ENCODE data around the gene MRGPRD. TPM values are rescaled to one million over a fixed set of nuclear protein-coding genes. Genes with fewer than 3 reads are reported as not detected.
A peak's percentile ranks its signal among the peaks of the same experiment; 100 is the strongest.

MRGPRD gene
- total RNA-seq, 1 donor from 2014 or later, result not detected

DNA sequence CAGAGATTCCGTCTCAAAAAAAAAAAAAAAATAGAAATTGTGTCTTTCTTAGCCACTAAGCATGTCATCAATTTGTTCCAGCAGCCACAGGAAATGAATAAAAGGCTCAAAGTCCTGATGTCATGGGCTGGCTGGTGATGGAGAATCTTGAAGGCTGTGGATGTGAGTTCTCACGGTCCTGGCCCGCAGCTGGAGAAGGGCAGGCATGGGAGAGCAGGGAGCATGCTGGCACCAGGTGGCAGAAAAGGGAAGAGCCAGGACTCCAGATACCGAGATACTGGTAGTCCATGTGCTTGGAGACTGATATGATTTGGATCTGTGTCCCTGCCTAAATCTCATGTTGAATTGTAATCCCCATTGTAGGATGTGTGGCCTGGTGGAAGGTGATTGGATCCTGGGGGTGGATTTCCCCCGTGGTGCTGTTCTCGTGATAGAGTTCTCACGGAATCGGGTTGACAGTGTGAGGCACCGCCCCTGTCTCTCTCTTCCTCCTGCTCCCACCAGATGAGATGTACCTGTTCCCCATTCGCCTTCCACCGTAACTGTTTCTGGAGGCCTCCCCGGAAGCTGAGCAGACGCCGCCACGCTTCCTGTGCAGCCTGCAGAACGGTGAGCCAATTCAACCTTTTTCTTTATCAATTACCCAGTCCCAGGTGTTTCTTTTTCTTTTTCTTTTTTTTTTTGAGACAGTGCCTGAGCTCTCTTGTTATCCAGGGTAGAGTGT, 18.1 kb downstream of the MRGPRD start:
- Histone ChIP-seq H3K9ac (ENCODE audit: low read depth in 1 of 3, low read length in 3 of 3) (no peak overlapping the region), H3K36me3 (ENCODE audit: control insufficient read depth in 3 of 3, insufficient read depth in 3 of 3, low read length in 3 of 3) (no peaks in the 10 kb centered on the region), H3K27me3 (ENCODE audit: control insufficient read depth in 3 of 3, insufficient read depth in 3 of 3, low read length in 3 of 3) (peaks cover 15 to 26% (median 19%) of the 10 kb centered on the region in 3 donors), H3K27ac (ENCODE audit: low read depth, low read length) (no peak overlapping the region), H3K4me1 (ENCODE audit: control insufficient read depth in 3 of 3, insufficient read depth in 3 of 3, low read length in 3 of 3) (no peaks in the 10 kb centered on the region), H3K4me3 (ENCODE audit: low read length in 3 of 3) (no peak overlapping the region), H3K9me3 (ENCODE audit: control insufficient read depth in 3 of 3, low read length in 3 of 3) (peaks cover 0 to 3% (median 2%) of the 10 kb centered on the region in 3 donors)

DNA sequence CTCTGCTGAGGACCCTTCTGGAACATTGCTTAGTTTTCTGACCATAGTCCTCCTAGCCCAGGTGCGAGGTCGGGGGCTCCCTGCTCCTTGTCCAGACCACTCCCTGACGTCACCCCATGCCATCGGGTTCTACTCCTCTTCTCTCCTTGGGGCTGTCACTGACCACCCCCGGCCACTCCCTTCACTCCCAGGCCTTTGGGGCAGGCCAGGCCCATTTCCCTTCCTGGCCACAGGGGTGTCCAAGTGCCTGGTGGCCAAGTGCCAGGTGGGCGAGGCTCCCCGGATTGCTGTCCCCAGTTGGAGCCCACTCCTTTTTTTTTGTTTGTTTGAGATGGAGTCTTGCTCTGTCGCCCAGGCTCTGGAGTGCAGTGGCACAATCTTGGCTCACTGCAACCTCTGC, 19.5 kb downstream of the MRGPRD start:
- Histone ChIP-seq H3K36me3 (ENCODE audit: control insufficient read depth in 3 of 3, insufficient read depth in 3 of 3, low read length in 3 of 3) (no peaks in the 10 kb centered on the region), H3K4me3 (ENCODE audit: low read length in 3 of 3) (no peak overlapping the region), H3K9ac (ENCODE audit: low read depth in 1 of 3, low read length in 3 of 3) (no peak overlapping the region), H3K27ac (ENCODE audit: low read depth, low read length) (no peak overlapping the region), H3K27me3 (ENCODE audit: control insufficient read depth in 3 of 3, insufficient read depth in 3 of 3, low read length in 3 of 3) (peaks cover 13 to 28% (median 19%) of the 10 kb centered on the region in 3 donors), H3K4me1 (ENCODE audit: control insufficient read depth in 3 of 3, insufficient read depth in 3 of 3, low read length in 3 of 3) (no peaks in the 10 kb centered on the region), H3K9me3 (ENCODE audit: control insufficient read depth in 3 of 3, low read length in 3 of 3) (peaks cover 0 to 3% (median 2%) of the 10 kb centered on the region in 3 donors)

DNA sequence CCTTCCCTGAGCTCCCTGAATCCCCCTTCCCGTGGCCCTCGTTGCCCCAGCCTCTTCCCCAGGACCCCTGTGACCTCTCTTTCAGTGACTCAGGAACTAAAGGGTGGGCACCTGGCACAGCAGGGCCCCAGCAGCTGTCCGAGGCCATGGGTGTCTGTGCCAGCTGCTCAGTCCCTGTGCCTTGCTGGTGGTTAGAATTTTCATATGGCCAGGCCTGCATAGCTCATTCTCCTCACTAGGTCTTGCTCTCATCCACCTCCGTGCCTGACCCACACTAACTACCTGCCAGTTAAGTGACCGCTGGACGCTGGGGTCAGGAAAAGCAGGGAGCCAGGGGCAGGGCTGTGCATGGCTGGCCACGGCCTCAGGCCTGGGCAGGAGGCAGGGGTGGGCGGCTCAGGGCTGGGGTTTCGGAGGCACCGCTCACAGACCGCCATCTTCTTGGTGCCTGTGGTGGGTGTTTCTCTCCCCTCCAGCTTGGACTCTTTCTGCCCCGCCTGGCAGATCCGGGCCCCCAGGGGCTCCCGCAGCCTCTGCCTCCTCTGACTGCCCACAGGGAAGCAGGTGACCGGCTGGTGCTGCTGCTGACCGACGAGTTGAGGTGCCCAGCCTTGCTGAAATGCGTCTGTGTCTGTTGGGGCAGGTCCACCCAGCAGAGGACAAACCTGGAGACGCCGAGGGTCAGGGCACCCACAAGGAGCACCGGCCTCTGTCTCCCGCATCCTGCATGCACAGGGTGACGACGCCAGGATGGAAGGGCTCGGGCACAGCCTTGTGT, 20.3 kb downstream of the MRGPRD start:
- Histone ChIP-seq H3K27me3 (ENCODE audit: control insufficient read depth in 3 of 3, insufficient read depth in 3 of 3, low read length in 3 of 3) (peaks cover 6 to 23% (median 16%) of the 10 kb centered on the region in 3 donors), H3K4me3 (ENCODE audit: low read length in 3 of 3) (no peak overlapping the region), H3K27ac (ENCODE audit: low read depth, low read length) (no peak overlapping the region)

DNA sequence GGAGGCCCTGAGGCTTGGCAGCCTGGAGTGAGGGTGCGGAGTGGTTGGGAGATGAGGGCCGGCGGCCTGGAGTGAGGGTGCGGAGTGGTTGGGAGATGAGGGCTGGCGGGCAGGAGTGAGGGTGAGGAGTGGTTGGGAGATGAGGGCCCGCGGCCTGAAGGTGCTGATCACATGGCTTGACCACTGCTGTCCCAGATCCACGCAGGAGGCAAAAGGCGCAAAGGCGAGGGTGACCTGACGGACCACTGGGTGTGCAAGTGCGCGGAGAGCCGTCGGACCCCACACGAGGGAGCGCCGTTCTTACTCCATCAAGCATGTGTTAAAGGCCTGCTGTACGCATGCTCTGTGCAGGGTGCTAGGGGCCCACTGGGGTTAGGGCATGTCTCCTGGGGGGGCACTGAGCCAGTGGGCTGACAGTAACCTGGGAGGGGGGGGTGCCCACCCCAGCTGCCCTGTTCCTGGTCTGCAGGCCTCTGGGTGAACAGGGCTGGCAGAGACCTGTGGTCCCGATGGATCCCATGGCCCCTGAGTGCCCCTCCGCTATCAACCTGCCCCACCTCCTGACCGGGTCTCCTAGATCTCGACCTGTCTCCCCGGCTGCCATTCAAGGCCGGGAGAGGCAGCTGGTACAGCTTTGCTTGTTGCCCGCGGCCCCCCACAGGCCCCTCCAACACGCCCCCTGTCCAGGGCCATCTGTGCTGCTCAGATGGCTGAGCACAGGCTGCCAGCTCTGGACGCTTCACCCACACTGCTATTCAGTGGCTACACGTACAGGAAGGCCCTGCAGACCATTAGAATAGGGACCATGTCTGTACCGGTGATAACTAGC, 21.1 kb downstream of the MRGPRD start:
- Histone ChIP-seq H3K9ac (ENCODE audit: low read depth in 1 of 3, low read length in 3 of 3) (no peak overlapping the region), H3K4me3 (ENCODE audit: low read length in 3 of 3) (no peak overlapping the region), H3K4me1 (ENCODE audit: control insufficient read depth in 3 of 3, insufficient read depth in 3 of 3, low read length in 3 of 3) (peaks cover 0 to 8% (median 3%) of the 10 kb centered on the region in 3 donors), H3K9me3 (ENCODE audit: control insufficient read depth in 3 of 3, low read length in 3 of 3) (peaks cover 0 to 3% (median 2%) of the 10 kb centered on the region in 3 donors), H3K27ac (ENCODE audit: low read depth, low read length) (no peak overlapping the region), H3K36me3 (ENCODE audit: control insufficient read depth in 3 of 3, insufficient read depth in 3 of 3, low read length in 3 of 3) (no peaks in the 10 kb centered on the region), H3K27me3 (ENCODE audit: control insufficient read depth in 3 of 3, insufficient read depth in 3 of 3, low read length in 3 of 3) (peaks cover 6 to 23% (median 16%) of the 10 kb centered on the region in 3 donors)

More for the DNA sequence above, 20.3 kb downstream of the MRGPRD start:
- Histone ChIP-seq H3K9me3 (ENCODE audit: control insufficient read depth in 3 of 3, low read length in 3 of 3) (peaks cover 0 to 3% (median 2%) of the 10 kb centered on the region in 3 donors), H3K36me3 (ENCODE audit: control insufficient read depth in 3 of 3, insufficient read depth in 3 of 3, low read length in 3 of 3) (no peaks in the 10 kb centered on the region), H3K9ac (ENCODE audit: low read depth in 1 of 3, low read length in 3 of 3) (no peak overlapping the region), H3K4me1 (ENCODE audit: control insufficient read depth in 3 of 3, insufficient read depth in 3 of 3, low read length in 3 of 3) (peaks cover 0 to 2% (median 0%) of the 10 kb centered on the region in 3 donors)

DNA sequence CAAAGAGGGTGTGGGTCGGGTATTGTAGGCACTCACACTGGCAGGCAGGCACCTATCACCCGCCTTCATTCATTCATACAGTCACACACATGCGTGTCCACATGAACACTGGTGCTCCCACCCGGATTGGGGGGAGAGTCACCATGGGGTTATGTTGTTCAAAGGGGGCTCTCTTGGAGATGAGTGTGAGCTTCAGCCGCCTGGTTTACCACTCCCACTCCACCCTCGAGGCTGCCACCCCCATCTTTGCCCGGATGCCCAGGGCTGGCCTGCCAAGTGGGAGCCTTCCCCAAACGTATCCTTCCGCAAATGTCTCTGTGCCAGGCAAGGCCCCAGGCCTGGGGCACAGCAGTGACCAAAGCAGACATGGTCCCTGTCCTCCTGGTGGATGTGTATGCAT, 22.6 kb downstream of the MRGPRD start:
- H3K9me3 ChIP-seq (ENCODE audit: control insufficient read depth in 3 of 3, low read length in 3 of 3), result no peaks in the 10 kb centered on the region
- no peaks in the 10 kb centered on the region for H3K36me3 ChIP-seq (ENCODE audit: control insufficient read depth in 3 of 3, insufficient read depth in 3 of 3, low read length in 3 of 3)
- H3K27me3 ChIP-seq (ENCODE audit: control insufficient read depth in 3 of 3, insufficient read depth in 3 of 3, low read length in 3 of 3), result peaks cover 6 to 19% (median 8%) of the 10 kb centered on the region in 3 donors
- H3K4me1 ChIP-seq (ENCODE audit: control insufficient read depth in 3 of 3, insufficient read depth in 3 of 3, low read length in 3 of 3), result peaks cover 0 to 8% (median 3%) of the 10 kb centered on the region in 3 donors
- no peak overlapping the region for H3K9ac ChIP-seq (ENCODE audit: low read depth in 1 of 3, low read length in 3 of 3)
- no peak overlapping the region for H3K27ac ChIP-seq (ENCODE audit: low read depth, low read length)
- H3K4me3 ChIP-seq (ENCODE audit: low read length in 3 of 3), result no peak overlapping the region

DNA sequence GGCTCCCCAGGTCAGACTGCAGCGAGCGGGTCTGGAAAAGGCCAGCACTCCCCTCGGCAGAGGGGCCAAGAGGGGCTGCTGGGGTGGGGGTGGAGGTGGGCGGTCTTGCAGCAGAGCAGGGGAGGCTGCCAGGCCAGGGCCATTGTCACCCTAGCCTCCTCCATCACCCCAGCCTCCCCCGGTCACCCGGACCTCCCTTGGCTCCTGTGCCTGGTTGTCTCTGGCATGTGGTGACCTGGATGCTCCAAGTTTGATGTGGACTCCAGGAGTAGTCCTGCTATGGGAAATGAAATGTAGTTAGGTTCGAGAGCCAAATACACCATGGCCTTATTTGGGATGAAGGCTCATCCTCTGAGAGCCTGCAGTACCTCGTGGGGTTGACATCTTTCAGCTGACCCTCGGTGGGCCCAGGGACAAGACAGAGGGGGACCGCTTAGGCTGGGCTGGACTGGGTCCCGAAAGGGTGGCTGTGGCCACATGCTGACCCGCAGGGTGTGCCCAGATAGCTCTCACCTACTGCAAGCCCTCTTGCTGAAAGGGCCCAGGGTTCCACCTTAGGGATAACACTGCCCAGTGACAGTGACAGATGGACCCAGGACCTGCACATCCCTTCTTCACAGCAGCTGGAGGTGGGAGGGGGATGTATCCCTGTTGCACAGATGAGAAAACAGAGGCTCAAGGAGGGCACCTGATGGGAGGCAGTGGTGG, 24.1 kb downstream of the MRGPRD start:
- Histone ChIP-seq H3K4me1 (ENCODE audit: control insufficient read depth in 3 of 3, insufficient read depth in 3 of 3, low read length in 3 of 3) (peaks cover 0 to 8% (median 3%) of the 10 kb centered on the region in 3 donors), H3K36me3 (ENCODE audit: control insufficient read depth in 3 of 3, insufficient read depth in 3 of 3, low read length in 3 of 3) (no peaks in the 10 kb centered on the region), H3K4me3 (ENCODE audit: low read length in 3 of 3) (no peak overlapping the region), H3K27me3 (ENCODE audit: control insufficient read depth in 3 of 3, insufficient read depth in 3 of 3, low read length in 3 of 3) (peaks cover 4 to 19% (median 8%) of the 10 kb centered on the region in 3 donors), H3K9me3 (ENCODE audit: control insufficient read depth in 3 of 3, low read length in 3 of 3) (no peaks in the 10 kb centered on the region), H3K9ac (ENCODE audit: low read depth in 1 of 3, low read length in 3 of 3) (no peak overlapping the region), H3K27ac (ENCODE audit: low read depth, low read length) (no peak overlapping the region)

DNA sequence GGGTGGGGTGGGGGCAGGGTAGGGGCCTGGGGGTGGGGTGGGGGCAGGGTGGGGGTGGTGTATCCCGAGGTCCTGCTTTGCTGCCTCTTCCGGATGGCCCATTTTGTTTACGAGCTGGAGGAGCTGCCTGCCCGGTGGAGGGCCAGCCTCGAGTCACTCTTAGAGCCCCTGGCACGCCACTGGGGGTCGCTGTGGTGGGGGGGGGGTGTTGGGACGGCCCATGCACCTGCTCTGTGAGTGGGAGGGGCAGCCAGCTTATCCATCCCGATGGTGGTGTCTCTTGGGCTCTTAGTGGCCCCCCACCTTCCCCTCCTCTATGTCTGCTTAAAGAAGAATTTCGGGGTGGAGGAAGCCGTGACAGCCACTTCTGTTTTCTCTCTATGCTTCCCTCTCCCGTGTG, 24.6 kb downstream of the MRGPRD start:
- no peaks in the 10 kb centered on the region for H3K9me3 ChIP-seq (ENCODE audit: control insufficient read depth in 3 of 3, low read length in 3 of 3)
- H3K27me3 ChIP-seq (ENCODE audit: control insufficient read depth in 3 of 3, insufficient read depth in 3 of 3, low read length in 3 of 3), result peaks cover 4 to 17% (median 6%) of the 10 kb centered on the region in 3 donors
- H3K36me3 ChIP-seq (ENCODE audit: control insufficient read depth in 3 of 3, insufficient read depth in 3 of 3, low read length in 3 of 3), result no peaks in the 10 kb centered on the region
- no peak overlapping the region for H3K9ac ChIP-seq (ENCODE audit: low read depth in 1 of 3, low read length in 3 of 3)
- peaks cover 0 to 8% (median 3%) of the 10 kb centered on the region in 3 donors for H3K4me1 ChIP-seq (ENCODE audit: control insufficient read depth in 3 of 3, insufficient read depth in 3 of 3, low read length in 3 of 3)
- H3K4me3 ChIP-seq (ENCODE audit: low read length in 3 of 3), result no peak overlapping the region
- H3K27ac ChIP-seq (ENCODE audit: low read depth, low read length), result no peak overlapping the region

DNA sequence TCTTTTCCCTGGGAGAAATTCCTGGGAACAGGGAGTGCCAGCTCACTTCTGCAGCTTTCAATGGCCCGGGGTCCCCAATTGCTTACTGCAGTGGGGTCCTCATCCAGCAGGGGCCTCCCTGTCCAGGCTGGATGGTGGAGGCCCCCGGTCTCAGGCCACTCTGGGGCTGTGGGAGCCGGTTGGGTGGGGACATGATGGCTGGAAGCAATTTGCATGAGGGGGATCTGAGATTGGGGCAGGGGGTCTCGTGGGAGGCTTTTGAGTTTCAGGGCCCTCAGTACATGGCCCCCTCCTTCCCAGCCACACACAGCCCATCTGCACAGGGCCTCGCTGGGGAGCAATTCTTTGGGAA, 25.2 kb downstream of the MRGPRD start:
- peaks cover 0 to 12% (median 4%) of the 10 kb centered on the region in 3 donors for H3K27me3 ChIP-seq (ENCODE audit: control insufficient read depth in 3 of 3, insufficient read depth in 3 of 3, low read length in 3 of 3)
- no peaks in the 10 kb centered on the region for H3K9me3 ChIP-seq (ENCODE audit: control insufficient read depth in 3 of 3, low read length in 3 of 3)
- no peak overlapping the region for H3K4me3 ChIP-seq (ENCODE audit: low read length in 3 of 3)
- no peak overlapping the region for H3K27ac ChIP-seq (ENCODE audit: low read depth, low read length)
- peaks cover 0 to 8% (median 3%) of the 10 kb centered on the region in 3 donors for H3K4me1 ChIP-seq (ENCODE audit: control insufficient read depth in 3 of 3, insufficient read depth in 3 of 3, low read length in 3 of 3)
- H3K36me3 ChIP-seq (ENCODE audit: control insufficient read depth in 3 of 3, insufficient read depth in 3 of 3, low read length in 3 of 3), result no peaks in the 10 kb centered on the region
- H3K9ac ChIP-seq (ENCODE audit: low read depth in 1 of 3, low read length in 3 of 3), result no peak overlapping the region

DNA sequence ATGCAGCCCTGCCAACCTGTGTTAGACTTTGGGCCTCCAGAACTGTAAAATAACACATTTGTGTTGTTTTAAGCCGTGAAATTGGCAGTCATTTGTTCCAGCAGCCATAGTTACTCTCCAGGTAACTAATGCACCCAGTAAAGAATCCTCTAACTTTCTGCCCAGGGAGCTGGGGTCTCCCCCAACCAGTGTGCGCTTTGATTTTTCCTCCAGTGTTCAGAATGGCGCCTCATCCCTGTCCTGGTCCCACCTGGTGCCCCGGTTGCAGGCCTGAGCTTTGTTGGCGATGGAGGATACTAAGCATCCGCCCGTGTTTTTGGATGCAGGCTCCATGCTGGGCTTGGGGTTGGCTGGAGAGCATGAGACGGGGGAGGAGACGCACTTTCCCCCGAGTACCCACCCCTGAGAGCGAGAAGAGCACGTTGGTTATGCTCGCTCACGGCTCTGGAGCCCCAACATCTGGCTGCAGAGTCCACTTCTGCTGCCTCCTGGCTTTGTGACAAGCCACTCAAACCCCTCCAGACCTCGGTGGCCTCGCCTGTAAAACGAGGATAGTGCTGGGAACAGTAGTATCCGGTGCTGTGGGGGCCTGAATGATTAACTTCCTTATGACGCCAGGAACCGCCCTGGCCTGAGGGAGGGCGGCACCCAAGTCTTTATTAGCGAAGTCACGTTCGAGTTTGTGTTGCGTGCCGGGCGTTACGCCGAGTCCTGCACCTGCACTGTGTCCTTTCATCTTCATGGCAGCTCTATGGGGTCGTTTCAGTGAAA, 25.8 kb downstream of the MRGPRD start:
- H3K4me1 ChIP-seq (ENCODE audit: control insufficient read depth in 3 of 3, insufficient read depth in 3 of 3, low read length in 3 of 3), result peaks cover 0 to 8% (median 3%) of the 10 kb centered on the region in 3 donors
- H3K9me3 ChIP-seq (ENCODE audit: control insufficient read depth in 3 of 3, low read length in 3 of 3), result no peaks in the 10 kb centered on the region
- peaks cover 0 to 6% (median 4%) of the 10 kb centered on the region in 3 donors for H3K27me3 ChIP-seq (ENCODE audit: control insufficient read depth in 3 of 3, insufficient read depth in 3 of 3, low read length in 3 of 3)
- no peak overlapping the region for H3K27ac ChIP-seq (ENCODE audit: low read depth, low read length)
- no peak overlapping the region for H3K9ac ChIP-seq (ENCODE audit: low read depth in 1 of 3, low read length in 3 of 3)
- peak overlapping the region in 1 of 3 donors; percentile 13 for H3K4me3 ChIP-seq (ENCODE audit: low read length in 3 of 3)
- H3K36me3 ChIP-seq (ENCODE audit: control insufficient read depth in 3 of 3, insufficient read depth in 3 of 3, low read length in 3 of 3), result no peaks in the 10 kb centered on the region

Data from skeletal muscle tissue (tissue), 4 donors.